GM12891 (cell line): ENCODE data around the gene KCNG1.

Source experiments
- POLR2A ChIP-seq: IDR thresholded peaks from 2 replicates; pipeline ENCODE4 v1.6.1; 2011; ENCODE audit warnings: low read depth, low read length, control low read depth
- POLR2AphosphoS5 ChIP-seq: IDR thresholded peaks from 2 replicates; pipeline ENCODE4 v1.6.1; 2011; ENCODE audit warnings: low read depth, low read length, control low read depth
- POU2F2 ChIP-seq: IDR thresholded peaks from 2 replicates; pipeline ENCODE4 v1.6.1; 2011; ENCODE audit warnings: low read depth, mild to moderate bottlenecking, control low read depth, low read length, moderate library complexity
- SPI1 ChIP-seq: IDR thresholded peaks from 2 replicates; pipeline ENCODE4 v1.6.1; 2011; ENCODE audit warnings: low read depth, low read length, control low read depth
- TAF1 ChIP-seq: IDR thresholded peaks from 2 replicates; pipeline ENCODE4 v1.6.1; 2011; ENCODE audit warnings: low read depth, low read length, control low read depth

GRCh38 chr20:51060301-51060700 is 37.4 kb upstream of the KCNG1 start:
- TF ChIP-seq POLR2A: no peak
- no peak for TF ChIP-seq TAF1
- TF ChIP-seq POLR2AphosphoS5: no peak
- no peak for TF ChIP-seq SPI1
- no peak for TF ChIP-seq POU2F2
